GM12875 (cell line): Measurements from ENCODE around the gene FA2H.
"Not testable (repeated sequence)": the region's sequence is repeated elsewhere in the genome, so short reads cannot be mapped to it uniquely, and the experiment has no call there.

ENCODE experiments used
- H3K4me3 ChIP-seq: one replicate; pipeline ENCODE4 v1.5.1; 2011; ENCODE audit warnings: low read depth, low read length, control low read depth
- TF ChIP-seq, protein P1 (sequence below): IDR thresholded peaks from 2 replicates; pipeline ENCODE4 v1.5.1; 2011; ENCODE audit warnings: low read depth, mild to moderate bottlenecking, control low read depth, inconsistent platforms, low read length, moderate library complexity, borderline replicate concordance; ENCODE audit not compliant: insufficient read depth

Gene FA2H

GRCh38 chr16:74723256-74723655 is 51.4 kb downstream of the FA2H start:
- TF ChIP-seq, protein P1, sequence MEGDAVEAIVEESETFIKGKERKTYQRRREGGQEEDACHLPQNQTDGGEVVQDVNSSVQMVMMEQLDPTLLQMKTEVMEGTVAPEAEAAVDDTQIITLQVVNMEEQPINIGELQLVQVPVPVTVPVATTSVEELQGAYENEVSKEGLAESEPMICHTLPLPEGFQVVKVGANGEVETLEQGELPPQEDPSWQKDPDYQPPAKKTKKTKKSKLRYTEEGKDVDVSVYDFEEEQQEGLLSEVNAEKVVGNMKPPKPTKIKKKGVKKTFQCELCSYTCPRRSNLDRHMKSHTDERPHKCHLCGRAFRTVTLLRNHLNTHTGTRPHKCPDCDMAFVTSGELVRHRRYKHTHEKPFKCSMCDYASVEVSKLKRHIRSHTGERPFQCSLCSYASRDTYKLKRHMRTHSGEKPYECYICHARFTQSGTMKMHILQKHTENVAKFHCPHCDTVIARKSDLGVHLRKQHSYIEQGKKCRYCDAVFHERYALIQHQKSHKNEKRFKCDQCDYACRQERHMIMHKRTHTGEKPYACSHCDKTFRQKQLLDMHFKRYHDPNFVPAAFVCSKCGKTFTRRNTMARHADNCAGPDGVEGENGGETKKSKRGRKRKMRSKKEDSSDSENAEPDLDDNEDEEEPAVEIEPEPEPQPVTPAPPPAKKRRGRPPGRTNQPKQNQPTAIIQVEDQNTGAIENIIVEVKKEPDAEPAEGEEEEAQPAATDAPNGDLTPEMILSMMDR: no peak
- no peak overlapping the region for H3K4me3 ChIP-seq

GRCh38 chr16:74722156-74722555 is 52.5 kb downstream of the FA2H start:
- H3K4me3 ChIP-seq: not testable (repeated sequence)

GRCh38 chr16:74721716-74722115 is 52.9 kb downstream of the FA2H start:
- H3K4me3 ChIP-seq: no peak overlapping the region
- TF ChIP-seq, protein P1: no peak

DNA sequence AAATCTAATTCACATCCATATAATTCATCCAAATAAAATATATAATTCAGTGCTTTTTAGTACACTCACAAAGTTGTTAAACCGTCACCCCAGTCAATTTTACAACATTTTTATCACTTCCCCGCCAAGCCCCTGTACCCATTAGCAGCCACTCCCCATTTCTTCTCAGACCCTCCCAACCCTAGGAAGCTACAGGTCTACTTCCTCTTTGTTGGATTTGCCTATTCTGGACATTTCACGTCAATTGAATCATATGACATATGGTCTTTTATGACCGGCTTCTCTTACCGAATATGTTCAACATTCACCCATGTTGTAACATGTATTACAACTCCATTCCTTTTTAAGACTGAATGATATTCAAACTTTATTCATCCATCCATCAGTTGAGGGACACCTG is 54.0 kb downstream of the FA2H start:
- H3K4me3 ChIP-seq: no peak overlapping the region
- TF ChIP-seq, protein P1: no peak

- TF ChIP-seq, protein P1: no peak
- no peak overlapping the region for H3K4me3 ChIP-seq
These were observed 55.6 kb downstream of the FA2H start for GRCh38 chr16:74718741-74719610.

DNA sequence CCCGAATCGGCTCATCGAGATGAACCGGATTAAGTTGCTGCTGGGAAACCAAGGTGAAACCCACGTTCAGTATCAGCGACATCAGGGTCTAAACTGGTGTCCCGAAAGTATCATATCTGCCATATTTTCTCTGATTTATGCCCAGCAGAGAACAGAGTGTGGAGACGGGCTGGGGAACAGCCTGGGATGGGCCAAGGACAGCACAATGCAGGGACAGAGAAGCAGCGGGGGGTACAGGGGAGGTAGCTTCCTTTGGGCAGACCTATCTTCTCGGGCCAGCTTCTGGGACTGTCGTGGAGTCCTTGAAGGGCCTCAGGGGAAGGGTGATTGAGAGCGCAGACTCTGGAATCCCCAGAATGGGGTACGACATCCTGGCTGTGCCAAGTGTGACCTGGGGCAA is 56.5 kb downstream of the FA2H start:
- TF ChIP-seq, protein P1: no peak
- H3K4me3 ChIP-seq: no peak overlapping the region

GRCh38 chr16:74717367-74717766 is 57.3 kb downstream of the FA2H start:
- TF ChIP-seq, protein P1: no peak
- H3K4me3 ChIP-seq: no peak overlapping the region

DNA sequence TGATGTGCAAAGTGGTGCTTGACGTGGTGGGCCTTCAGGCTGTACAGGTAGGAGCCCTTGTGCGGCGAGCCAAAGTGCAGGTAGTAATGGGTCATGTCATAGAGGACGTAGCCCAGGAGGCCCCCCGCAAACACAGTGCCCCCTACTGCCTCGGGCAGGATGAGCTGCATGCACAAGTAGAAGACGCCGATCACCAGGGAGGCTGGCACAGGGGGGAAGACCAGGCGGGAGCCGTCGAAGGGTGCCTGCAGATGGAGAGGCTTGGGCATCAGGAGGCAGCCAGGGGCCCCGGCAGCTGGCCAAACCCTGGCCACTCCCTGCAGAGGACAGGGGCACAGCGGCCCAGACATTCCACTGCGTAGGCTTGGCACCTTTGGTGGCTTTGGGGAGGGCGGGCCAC is 58.3 kb downstream of the FA2H start:
- H3K4me3 ChIP-seq: no peak overlapping the region
- TF ChIP-seq, protein P1: no peak
